ENCODE data around the gene SULT1C3.

The SULT1C3 gene

DNA sequence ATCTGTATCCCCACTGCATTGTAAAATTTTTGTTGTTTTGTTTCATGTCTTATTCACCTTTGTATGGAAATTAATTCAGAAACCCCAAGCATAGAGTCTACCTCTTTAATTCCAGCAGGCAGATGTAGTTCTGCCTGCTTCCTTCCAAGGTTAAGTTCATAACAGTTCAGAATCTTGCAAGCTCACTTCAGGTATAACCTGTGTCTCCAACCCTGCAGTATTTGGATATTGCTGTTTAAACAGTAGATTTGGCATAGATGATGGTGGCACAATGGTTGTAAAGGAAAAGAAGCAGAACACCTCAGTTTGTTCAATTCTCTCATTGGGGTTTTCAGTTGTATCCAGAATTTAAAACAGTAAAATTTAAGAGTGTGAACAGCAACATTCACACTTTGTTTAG, 70.1 kb downstream of the SULT1C3 start:
- DNase-seq: no peak
